NCI-H1417 (cell line): Measurements from ENCODE around the gene IPMK.

ENCODE experiments used
- DNase-seq, 3 experiments: peaks; one replicate each; lab custom pipeline; 2025; lab: John Stamatoyannopoulos, UW

The IPMK gene

GRCh38 chr10:58153751-58154150, 113.9 kb downstream of the IPMK start:
- DNase-seq = no peak

- peak; percentile 17 to 70 (median 26) for DNase-seq
Measured at GRCh38 chr10:58152673-58153263, 114.9 kb downstream of the IPMK start.

GRCh38 chr10:58150290-58150689, 117.4 kb downstream of the IPMK start:
- no peak for DNase-seq

GRCh38 chr10:58143944-58144343, 123.8 kb downstream of the IPMK start:
- no peak for DNase-seq
